Nephron progenitor cell (in vitro differentiated cells): ENCODE measurements around the gene FAM234A.

Experiments
- DNase-seq: peaks from one replicate; pipeline ENCODE4 v3.0.0; 2021
- H3K27ac Mint-ChIP-seq: 2 replicates; pipeline ENCODE4 v1.8.0; 2021; ENCODE audit warnings: mild to moderate bottlenecking, moderate library complexity, mixed read lengths
- H3K27me3 Mint-ChIP-seq: 2 replicates; pipeline ENCODE4 v1.8.0; 2021; ENCODE audit warnings: mild to moderate bottlenecking, low read depth, mixed read lengths; ENCODE audit not compliant: poor library complexity
- H3K36me3 Mint-ChIP-seq: 2 replicates; pipeline ENCODE4 v1.8.0; 2021; ENCODE audit warnings: low read depth, mixed read lengths
- H3K4me1 Mint-ChIP-seq: 2 replicates; pipeline ENCODE4 v1.8.0; 2021; ENCODE audit warnings: mixed read lengths
- H3K4me3 Mint-ChIP-seq: 2 replicates; pipeline ENCODE4 v1.8.0; 2021; ENCODE audit warnings: mild to moderate bottlenecking, moderate library complexity, mixed read lengths
- H3K9me3 Mint-ChIP-seq: 2 replicates; pipeline ENCODE4 v1.8.0; 2021; ENCODE audit warnings: mild to moderate bottlenecking, moderate library complexity, mixed read lengths
- CTCF ChIP-seq: fragments of 200-600 bp; sonication (generic); IDR thresholded peaks from 2 replicates; pipeline ENCODE4 v1.5.0; 2021; ENCODE audit warnings: antibody characterized with exemption

The FAM234A gene

GRCh38 chr16:259814-260253 lies 25.2 kb downstream of the FAM234A start:
- no peak for TF ChIP-seq CTCF
- no peaks in the 10 kb centered on the region for H3K4me1 Mint-ChIP-seq
- no peak overlapping the region for H3K4me3 Mint-ChIP-seq
- peaks cover 4% of the 10 kb centered on the region for H3K27me3 Mint-ChIP-seq
- H3K9me3 Mint-ChIP-seq: no peaks in the 10 kb centered on the region
- DNase-seq: no peak
- H3K27ac Mint-ChIP-seq: no peak overlapping the region
- H3K36me3 Mint-ChIP-seq: peaks cover 50% of the 10 kb centered on the region

- H3K36me3 Mint-ChIP-seq: peaks cover 45% of the 10 kb centered on the region
- TF ChIP-seq CTCF: no peak
- no peak overlapping the region for H3K4me3 Mint-ChIP-seq
- peak overlapping the region; percentile 22 for H3K27ac Mint-ChIP-seq
- H3K27me3 Mint-ChIP-seq: peaks cover 4% of the 10 kb centered on the region
- H3K4me1 Mint-ChIP-seq: no peaks in the 10 kb centered on the region
- DNase-seq: no peak
- no peaks in the 10 kb centered on the region for H3K9me3 Mint-ChIP-seq
These were observed 25.7 kb downstream of the FAM234A start for GRCh38 chr16:260326-260725.

GRCh38 chr16:261031-261691 lies 26.5 kb downstream of the FAM234A start:
- H3K27me3 Mint-ChIP-seq: peaks cover 4% of the 10 kb centered on the region
- H3K9me3 Mint-ChIP-seq: no peaks in the 10 kb centered on the region
- no peak for DNase-seq
- H3K36me3 Mint-ChIP-seq: peaks cover 37% of the 10 kb centered on the region
- H3K27ac Mint-ChIP-seq: peak overlapping the region; percentile 22
- H3K4me3 Mint-ChIP-seq: no peak overlapping the region
- no peak for TF ChIP-seq CTCF
- no peaks in the 10 kb centered on the region for H3K4me1 Mint-ChIP-seq

- Mint-ChIP-seq H3K9me3 (no peaks in the 10 kb centered on the region), H3K36me3 (peaks cover 27% of the 10 kb centered on the region), H3K27me3 (peaks cover 4% of the 10 kb centered on the region), H3K4me1 (no peaks in the 10 kb centered on the region), H3K27ac (peak overlapping the region; percentile 19), H3K4me3 (no peak overlapping the region)
- no peak for DNase-seq
- no peak for TF ChIP-seq CTCF
These were observed 27.6 kb downstream of the FAM234A start for GRCh38 chr16:262121-262745.

GRCh38 chr16:263182-263774 lies 28.7 kb downstream of the FAM234A start:
- Mint-ChIP-seq H3K4me3 (no peak overlapping the region), H3K9me3 (no peaks in the 10 kb centered on the region), H3K27ac (no peak overlapping the region), H3K36me3 (peaks cover 23% of the 10 kb centered on the region), H3K27me3 (peaks cover 4% of the 10 kb centered on the region), H3K4me1 (no peaks in the 10 kb centered on the region)
- no peak for DNase-seq
- no peak for TF ChIP-seq CTCF
